ENCODE measurements around the gene USP32. TPM values are rescaled to one million over a fixed set of nuclear protein-coding genes. Genes with fewer than 3 reads are reported as not detected.

Gene USP32
- total and polyA plus RNA-seq, 2 of the 8 experiments (the other 6 are each of a cell fraction or from before 2014, with no cell fraction given): 29.6 to 112 TPM

DNA sequence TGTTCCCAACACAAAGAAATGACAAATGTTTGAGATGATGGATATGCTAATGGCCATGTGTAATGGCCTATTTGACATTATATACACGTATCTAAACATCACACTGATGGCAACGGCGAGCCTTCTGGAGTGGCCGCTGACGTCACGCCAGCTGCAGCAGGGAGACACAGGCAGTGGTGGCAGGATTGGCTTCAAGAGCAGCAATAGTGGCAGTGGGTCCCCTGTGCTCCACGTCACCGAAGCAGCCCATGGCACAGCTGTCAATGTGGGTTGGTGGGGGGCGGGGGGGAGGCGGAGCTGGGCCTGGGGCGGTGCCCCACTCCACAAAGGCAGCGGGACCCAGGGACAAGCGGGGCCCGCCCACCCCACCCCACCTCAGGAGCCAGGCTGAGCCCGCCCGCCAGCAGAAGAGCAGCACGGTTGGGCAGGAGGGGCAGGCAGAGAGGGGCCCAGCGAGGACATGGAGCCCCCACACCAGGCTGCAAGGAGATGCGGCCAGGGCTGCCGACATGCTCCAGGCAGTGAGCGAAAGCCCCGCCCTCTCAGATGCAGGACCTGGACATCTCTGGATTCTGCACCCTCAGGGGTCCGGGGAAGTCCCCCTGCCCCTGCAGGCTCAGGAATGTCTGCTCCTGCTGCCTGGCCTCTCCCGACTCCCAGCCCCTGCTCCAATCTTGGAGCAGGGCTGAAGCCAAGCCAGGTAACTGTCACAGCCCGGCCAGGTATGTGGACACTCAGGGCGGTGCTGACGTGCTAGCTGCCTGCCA is 64.6 kb downstream of the USP32 start:
- Histone ChIP-seq H4K91ac (replicated peaks; ENCODE audit: insufficient read length, low read length) (no peak overlapping the region), H4K20me1 (replicated peaks in 1 of 2; ENCODE audit: control insufficient read depth in 1 of 2, insufficient read depth in 2 of 2, low read length in 2 of 2) (peaks cover 11 to 18% of the 10 kb centered on the region in 2 experiments), H3K4me1 (replicated peaks in 1 of 4; ENCODE audit: control insufficient read depth in 3 of 4, insufficient read depth in 4 of 4, low read length in 3 of 4) (peaks cover 6 to 19% (median 14%) of the 10 kb centered on the region in 4 experiments), H2BK20ac (ENCODE audit: low read length) (no peak overlapping the region), H3K79me2 (ENCODE audit: control insufficient read depth in 1 of 2, insufficient read depth in 2 of 2, low read length in 2 of 2) (peaks cover 4 to 85% of the 10 kb centered on the region in 2 experiments; a peak in 3 of 4 replicates), H3K27ac (ENCODE audit: low read depth, low read length) (peak overlapping the region; percentile 6; the same call in 1 of the 2 replicates), H2BK12ac (ENCODE audit: low read depth, low read length) (no peak overlapping the region), H2AFZ (ENCODE audit: low read length) (no peak overlapping the region), H4K5ac (ENCODE audit: insufficient read length, low read depth, low read length) (no peak overlapping the region), H3K9ac (replicated peaks in 1 of 4; ENCODE audit: extremely low read depth in 1 of 4, low read depth in 3 of 4, low read length in 3 of 4) (no peak overlapping the region; a peak in 2 of 7 replicates), H3K18ac (ENCODE audit: extremely low read depth, low read length) (0 out of 2 replicates have a peak overlapping the region, but pooled peaks have one; percentile 32), H3K23ac (ENCODE audit: insufficient read length) (no peak overlapping the region), H3K4me3 (ENCODE audit: extremely low read depth in 1 of 4, insufficient read depth in 2 of 4, low read depth in 3 of 4, low read length in 4 of 4) (peak overlapping the region in 1 of 4 experiments; percentile 24; a peak in 2 of 8 replicates), H3K79me1 (ENCODE audit: low read depth, low read length) (peaks cover 13% of the 10 kb centered on the region; the same call in 1 of the 2 replicates), H4K8ac (ENCODE audit: extremely low read depth, insufficient read depth, low read length) (no peak overlapping the region; the same call in 1 of the 2 replicates), H3K9me3 (ENCODE audit: insufficient read depth in 2 of 2, low read depth in 1 of 2, low read length in 1 of 2) (no peaks in the 10 kb centered on the region), H3K23me2 (ENCODE audit: low read depth, low read length) (no peaks in the 10 kb centered on the region), H2BK5ac (ENCODE audit: low read depth, low read length) (peak overlapping the region; percentile 81), H2BK15ac (ENCODE audit: low read length) (peak overlapping the region; percentile 29; the same call in 1 of the 2 replicates), H3K4me2 (ENCODE audit: insufficient read depth in 1 of 2, low read depth in 2 of 2, low read length in 2 of 2) (peak overlapping the region; percentile 32 to 64), H2BK120ac (replicated peaks; ENCODE audit: low read depth, low read length) (no peak overlapping the region), H2AK5ac (ENCODE audit: low read depth, low read length) (no peak overlapping the region), H3K36me3 (ENCODE audit: control insufficient read depth in 2 of 4, insufficient read depth in 4 of 4, low read length in 3 of 4) (no peaks in the 10 kb centered on the region), H3K56ac (replicated peaks; ENCODE audit: insufficient read length, low read depth, low read length) (no peak overlapping the region), H3K27me3 (replicated peaks in 1 of 4; ENCODE audit: control insufficient read depth in 3 of 4, extremely low read depth in 1 of 4, insufficient read depth in 3 of 4, low read length in 3 of 4) (no peaks in the 10 kb centered on the region), H3K14ac (ENCODE audit: insufficient read length) (no peak overlapping the region), H3K4ac (replicated peaks; ENCODE audit: insufficient read length, low read depth, low read length) (no peak overlapping the region)
- FAIRE-seq: no peak
- DNase-seq (ENCODE audit: low read depth in 1 of 2, low spot score in 2 of 2): peak in 1 of 2 experiments; percentile 68
- ChIA-PET POLR2A (ENCODE audit: partially characterized antibody) (interaction anchor here (0.8 to 1.2 kb wide), 3 partner anchors 56 to 86 kb away, joined by 3 to 6 read pairs (median 3); no protein-coding TSS in a partner anchor), CTCF (ENCODE audit: partially characterized antibody) (interaction anchor here (0.8 to 1.4 kb wide), 3 partner anchors 12 to 96 kb away, joined by 3 to 5 read pairs (median 4); no protein-coding TSS in a partner anchor)
- WGBS, 2 experiments (ENCODE audit: extremely low coverage in 1 of 2, insufficient coverage in 1 of 2, insufficient read length in 1 of 2, insufficient replicate concordance in 2 of 2, low coverage in 1 of 2, low lambda C conversion rate in 2 of 2, missing lambda C conversion rate in 1 of 2): 64% methylated on average over 11 of the region's 27 CpGs; no CpG with 5 or more reads in 1 of the 2 experiments
- TF ChIP-seq ASH2L (IDR thresholded peaks at IDR 0.05; ENCODE audit: low read length) (no peak), GTF2F1 (IDR thresholded peaks at IDR 0.05; ENCODE audit: borderline replicate concordance, low read depth, low read length) (no peak), TAF1 (IDR thresholded peaks at IDR 0.05; ENCODE audit: low read depth, low read length) (0 out of 2 replicates have a peak, but pooled peaks have one; percentile 25), BRCA1 (IDR thresholded peaks at IDR 0.05; ENCODE audit: low read depth, low read length) (no peak), FOSL1 (IDR thresholded peaks at IDR 0.05; ENCODE audit: insufficient read depth, low read depth, low read length) (no peak), POU5F1 (IDR thresholded peaks at IDR 0.05; ENCODE audit: low read depth, low read length) (no peak), CBX5 (IDR thresholded peaks at IDR 0.05; ENCODE audit: low read depth, low read length) (no peak), GABPA (IDR thresholded peaks at IDR 0.05; ENCODE audit: borderline replicate concordance, insufficient read depth, low read length) (no peak)
- TF ChIP-seq, protein P1, sequence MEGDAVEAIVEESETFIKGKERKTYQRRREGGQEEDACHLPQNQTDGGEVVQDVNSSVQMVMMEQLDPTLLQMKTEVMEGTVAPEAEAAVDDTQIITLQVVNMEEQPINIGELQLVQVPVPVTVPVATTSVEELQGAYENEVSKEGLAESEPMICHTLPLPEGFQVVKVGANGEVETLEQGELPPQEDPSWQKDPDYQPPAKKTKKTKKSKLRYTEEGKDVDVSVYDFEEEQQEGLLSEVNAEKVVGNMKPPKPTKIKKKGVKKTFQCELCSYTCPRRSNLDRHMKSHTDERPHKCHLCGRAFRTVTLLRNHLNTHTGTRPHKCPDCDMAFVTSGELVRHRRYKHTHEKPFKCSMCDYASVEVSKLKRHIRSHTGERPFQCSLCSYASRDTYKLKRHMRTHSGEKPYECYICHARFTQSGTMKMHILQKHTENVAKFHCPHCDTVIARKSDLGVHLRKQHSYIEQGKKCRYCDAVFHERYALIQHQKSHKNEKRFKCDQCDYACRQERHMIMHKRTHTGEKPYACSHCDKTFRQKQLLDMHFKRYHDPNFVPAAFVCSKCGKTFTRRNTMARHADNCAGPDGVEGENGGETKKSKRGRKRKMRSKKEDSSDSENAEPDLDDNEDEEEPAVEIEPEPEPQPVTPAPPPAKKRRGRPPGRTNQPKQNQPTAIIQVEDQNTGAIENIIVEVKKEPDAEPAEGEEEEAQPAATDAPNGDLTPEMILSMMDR (IDR thresholded peaks at IDR 0.05; ENCODE audit: control extremely low read depth in 1 of 3, insufficient read depth in 1 of 3, low read depth in 1 of 3, low read length in 3 of 3): no peak
